ENCODE measurements around the gene PLXNA4.
A peak's percentile ranks its signal among the peaks of the same experiment; 100 is the strongest.

PLXNA4 gene

GRCh38 chr7:132105096-132105495, 471.2 kb downstream of the PLXNA4 start:
- peak in 2 of 58 donors; percentile 11 to 15 for DNase-seq

DNA sequence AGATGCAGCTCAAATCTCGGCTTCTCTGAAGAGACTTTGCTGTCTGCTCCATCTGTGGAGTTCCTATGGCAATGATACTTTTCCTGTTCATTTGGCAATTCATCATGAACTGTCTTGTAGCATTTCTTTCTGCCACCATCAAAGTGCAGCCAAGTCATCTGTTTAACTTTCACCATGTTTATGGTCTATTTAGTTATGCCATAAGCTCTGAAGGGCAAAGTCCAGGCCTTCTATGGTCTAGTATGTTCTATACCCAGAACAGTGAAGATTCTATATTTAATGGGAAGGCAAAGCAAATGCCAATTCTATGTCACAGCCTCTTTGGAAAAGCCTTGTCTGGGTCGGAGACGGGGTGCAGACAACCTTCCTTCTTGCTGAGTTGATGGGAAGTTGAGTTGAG, 472.6 kb downstream of the PLXNA4 start:
- DNase-seq: no peak

DNA sequence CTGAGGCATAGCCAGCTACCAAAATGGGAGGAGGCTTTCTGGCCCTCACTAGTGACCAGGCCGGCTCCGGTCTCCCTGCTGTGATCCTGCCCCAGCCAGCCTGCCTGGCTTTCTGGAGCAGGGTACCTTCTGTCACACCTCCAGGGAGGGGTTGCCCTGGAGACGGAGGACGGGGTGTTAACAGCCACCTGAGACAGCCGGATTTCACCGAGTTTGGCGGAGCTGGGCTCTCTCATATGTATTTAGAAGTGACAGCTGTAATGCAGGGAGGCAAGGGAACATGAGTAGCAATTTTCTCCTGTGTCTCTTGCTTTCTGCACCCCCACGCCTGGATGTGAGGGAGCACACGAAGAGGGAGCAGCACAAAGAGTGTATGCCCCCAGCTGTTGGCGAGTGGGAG, 473.3 kb downstream of the PLXNA4 start:
- DNase-seq: peak in 1 of 58 donors; percentile 8

- no peak for DNase-seq
Observed at GRCh38 chr7:132102391-132102790, 473.9 kb downstream of the PLXNA4 start.

DNA sequence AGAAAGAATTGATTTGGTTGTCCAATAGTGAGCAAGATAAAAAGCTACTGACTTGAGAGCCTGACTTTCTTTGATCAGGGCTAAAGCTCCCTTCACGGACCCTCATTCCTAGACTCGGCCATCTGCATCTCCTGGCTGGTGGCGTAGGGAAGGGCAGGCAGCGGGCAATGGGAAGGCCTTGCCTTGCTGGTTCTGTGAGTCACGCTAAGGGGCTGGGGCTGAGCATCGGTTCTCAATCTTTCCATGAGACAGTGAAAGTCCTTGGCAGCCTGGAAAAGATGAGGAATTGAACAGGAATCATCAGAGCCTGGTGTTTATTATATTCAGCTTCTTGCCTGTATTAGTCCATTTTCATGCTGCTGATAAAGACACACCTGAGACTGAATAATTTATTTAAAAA, 475.3 kb downstream of the PLXNA4 start:
- DNase-seq: no peak

DNA sequence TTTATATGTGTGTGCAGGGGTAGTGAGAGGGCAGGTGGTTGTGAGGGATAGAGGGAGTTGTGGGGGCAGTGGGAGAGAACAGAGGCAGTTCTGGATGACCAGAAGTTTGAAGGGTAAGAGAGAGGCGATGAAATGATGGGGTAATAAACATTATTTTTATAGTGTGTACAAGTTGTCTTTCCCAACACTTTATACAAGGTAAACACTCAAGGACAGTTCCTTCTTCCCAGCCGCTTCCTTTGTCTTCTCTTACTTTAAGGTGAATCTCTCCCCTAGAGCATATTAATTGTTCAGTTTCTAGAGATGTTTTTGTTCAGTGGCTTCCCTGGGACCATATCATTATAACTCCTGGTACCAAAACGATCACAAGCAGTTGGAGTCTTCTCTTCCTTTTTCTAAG, 475.8 kb downstream of the PLXNA4 start:
- DNase-seq: no peak

DNA sequence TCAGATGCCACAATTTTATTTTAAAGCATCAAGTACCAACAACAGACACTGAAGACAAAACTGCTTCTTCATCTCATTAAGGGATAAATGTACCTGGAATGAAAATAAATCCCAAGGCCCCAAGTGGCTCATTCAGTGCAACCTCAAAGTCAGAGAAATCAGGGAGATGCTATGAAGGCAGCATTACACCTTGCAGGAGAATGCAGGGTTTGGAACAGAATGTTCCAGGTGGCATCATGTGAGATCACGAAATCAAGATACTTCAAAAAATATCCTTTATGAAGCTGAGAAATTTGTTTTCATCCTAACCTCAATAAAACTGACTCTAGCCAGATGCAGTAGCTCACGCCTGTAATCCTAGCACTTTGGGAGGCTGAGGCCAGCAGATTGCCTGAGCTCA, 477.1 kb downstream of the PLXNA4 start:
- no peak for DNase-seq

GRCh38 chr7:132098327-132098726, 477.9 kb downstream of the PLXNA4 start:
- no peak for DNase-seq

DNA sequence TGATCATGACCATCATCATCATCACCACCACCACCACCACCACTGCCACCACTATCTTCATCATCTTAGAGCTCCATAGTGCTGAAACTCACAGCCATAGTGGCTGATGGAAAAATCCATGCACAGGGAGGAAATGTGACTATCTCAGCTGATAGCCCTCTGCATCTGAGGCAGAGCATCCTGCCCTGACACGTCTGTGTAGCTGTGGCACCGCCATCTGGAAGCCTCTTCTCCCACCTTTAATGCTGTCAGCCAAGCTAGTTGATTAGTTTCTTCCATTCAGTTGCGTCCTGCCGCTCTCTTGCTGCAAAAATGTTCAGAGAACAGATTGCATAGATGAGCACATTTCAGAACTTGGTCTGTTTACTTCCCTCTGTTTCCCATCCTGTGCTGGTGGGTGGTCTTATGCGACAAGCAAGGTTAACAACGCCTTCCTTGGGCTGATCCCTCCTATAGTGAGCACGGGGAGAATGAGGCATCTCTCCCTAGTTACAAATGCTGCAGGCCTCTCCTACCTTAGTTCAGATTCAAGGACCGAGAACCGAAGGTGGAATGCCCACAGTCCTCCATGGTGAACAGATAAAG, 478.6 kb downstream of the PLXNA4 start:
- DNase-seq: no peak

GRCh38 chr7:132095111-132095765, 481.0 kb downstream of the PLXNA4 start:
- DNase-seq: no peak

- DNase-seq: no peak
Observed at GRCh38 chr7:132092106-132092505, 484.2 kb downstream of the PLXNA4 start.

DNA sequence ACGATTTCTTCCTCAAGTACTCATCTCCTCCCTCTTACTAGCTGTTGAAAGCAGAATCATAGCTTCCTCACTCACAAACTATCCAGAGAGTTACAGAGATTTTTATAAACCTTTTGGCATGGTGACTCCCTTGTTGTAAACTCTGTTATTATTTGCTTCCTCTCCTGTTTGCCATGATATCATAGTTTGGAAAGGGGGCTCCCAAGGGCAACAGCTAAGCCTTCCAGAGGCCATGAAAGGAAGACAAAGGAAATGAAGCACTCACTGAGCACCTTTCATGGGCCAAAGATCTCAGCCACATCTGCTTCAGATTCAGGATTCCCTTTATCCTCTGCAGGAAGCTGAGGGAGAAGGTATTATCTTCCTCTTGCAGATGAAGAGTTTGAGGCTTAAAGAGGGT, 484.6 kb downstream of the PLXNA4 start:
- no peak for DNase-seq

DNA sequence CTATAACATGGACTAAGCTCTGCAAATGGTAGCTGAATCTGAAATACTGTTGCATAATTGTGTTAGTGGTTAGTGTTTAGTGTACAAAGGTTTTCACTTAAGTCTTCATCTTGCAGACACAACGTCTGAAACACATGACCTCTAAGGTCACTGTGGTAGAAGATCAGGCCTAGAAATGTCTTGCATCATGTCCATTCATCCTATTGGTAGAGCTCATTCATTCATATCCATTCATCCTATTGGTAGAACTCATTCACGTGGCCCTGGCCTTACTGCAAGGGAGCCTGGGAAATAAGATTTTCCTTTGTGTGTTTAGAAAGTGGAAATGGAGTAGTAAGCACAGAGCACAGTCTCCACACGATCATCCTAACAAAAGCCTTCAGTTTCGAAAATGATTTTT, 485.8 kb downstream of the PLXNA4 start:
- DNase-seq: no peak

DNA sequence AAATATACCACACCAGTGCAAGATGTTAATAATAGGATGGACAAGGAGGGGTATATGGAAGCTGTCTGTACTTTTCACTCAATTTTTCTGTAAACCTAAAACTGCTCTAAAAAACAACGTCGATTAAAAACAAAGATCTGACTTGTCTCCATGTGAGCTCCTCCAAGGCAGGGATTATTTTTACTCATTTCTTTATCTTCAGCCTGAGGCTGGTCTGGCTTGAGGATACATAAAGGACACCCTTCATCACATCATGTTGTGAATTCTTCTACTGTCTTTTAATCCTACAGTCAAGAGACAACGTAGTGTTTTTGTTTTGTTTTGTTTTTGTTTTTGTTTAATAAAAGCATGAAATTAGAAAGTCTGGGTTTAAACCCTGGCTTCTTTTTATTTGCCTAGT, 486.9 kb downstream of the PLXNA4 start:
- DNase-seq: no peak

GRCh38 chr7:132087421-132087820, 488.8 kb downstream of the PLXNA4 start:
- DNase-seq: no peak

GRCh38 chr7:132084776-132085388, 491.4 kb downstream of the PLXNA4 start:
- DNase-seq: no peak

- DNase-seq: no peak
Observed at GRCh38 chr7:132083537-132084123, 492.6 kb downstream of the PLXNA4 start.

DNA sequence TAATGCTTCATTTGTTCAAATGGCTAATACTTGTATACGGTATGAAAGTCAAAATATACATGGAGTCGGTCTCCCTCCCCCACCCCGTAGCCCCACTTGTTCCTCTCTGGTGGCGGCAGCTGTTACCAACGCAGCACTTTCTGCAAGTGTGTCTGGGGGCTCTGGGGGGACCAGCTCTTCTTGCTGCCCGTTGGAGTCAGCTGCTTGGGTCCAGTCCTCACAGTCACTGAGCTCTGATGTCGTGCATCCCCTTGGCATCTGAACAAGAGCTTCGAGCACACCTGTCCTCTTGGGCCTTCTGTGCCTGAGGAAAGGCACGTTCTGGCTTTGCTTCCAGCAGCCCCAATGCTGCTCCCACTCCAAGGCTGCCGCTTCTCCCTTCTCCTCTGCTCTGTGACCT, 493.1 kb downstream of the PLXNA4 start:
- no peak for DNase-seq

GRCh38 chr7:132082394-132082793, 493.9 kb downstream of the PLXNA4 start:
- no peak for DNase-seq

DNA sequence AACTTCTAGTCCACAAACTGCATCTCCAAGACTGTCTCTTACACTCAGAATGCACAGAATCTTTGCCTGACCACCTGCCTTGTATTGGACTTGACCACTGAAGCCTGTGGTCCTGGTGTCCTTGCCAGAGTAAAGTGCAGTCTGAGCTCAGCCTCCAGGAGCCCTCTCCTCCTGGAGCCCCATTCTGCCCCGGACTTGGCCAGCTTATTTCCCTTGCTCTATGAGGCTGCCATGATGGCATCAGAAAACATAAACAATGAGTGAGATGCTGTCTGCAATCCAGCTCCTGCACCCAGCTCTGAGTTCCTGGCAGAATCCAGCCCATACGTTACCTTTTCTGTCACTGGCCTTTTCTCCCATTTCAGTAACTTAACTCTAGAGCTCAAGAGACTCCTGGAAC, 494.6 kb downstream of the PLXNA4 start:
- no peak for DNase-seq

DNA sequence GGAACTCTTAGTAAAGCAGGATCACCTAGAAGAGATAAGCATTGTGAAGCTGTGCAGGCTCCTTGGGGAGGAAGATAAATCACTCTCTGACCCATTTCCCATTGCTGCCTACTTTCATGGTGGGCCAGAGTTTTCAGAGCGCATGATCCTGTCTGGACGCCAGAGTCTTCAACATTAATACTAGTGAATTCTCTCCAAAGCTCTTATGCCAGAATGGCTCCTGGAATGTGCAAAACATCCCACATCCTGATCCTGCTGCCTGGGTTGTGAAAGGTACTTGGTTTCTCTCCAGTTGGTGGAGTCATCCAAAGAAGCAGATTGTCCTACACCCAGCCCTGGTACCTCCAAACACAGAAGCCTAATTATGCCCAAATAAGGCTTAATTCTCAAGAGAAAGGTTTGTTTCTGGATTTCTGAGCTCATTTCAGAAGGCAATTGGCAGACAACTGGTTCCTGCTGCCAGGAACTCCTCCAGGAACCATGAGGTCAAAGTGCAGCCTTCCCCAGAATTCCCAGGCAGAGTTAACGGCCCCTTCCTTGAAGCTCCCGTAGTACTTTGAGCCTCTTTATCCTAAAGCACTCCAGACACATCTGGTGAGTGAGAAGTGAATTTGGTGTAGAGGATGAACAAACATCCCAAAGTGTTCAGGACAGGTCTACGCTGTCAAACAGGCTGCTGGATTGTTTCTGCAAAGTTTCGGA, 495.2 kb downstream of the PLXNA4 start:
- DNase-seq: peak in 3 of 58 donors; percentile 9 to 42 (median 36)

GRCh38 chr7:132080467-132080866, 495.8 kb downstream of the PLXNA4 start:
- DNase-seq: no peak
